Epithelial cell of proximal tubule (primary cell): ENCODE measurements around the gene ERP27. TPM values are rescaled to one million over a fixed set of nuclear protein-coding genes. Genes with fewer than 3 reads are reported as not detected.

Source experiments
- DNase-seq: peaks from one replicate; pipeline ENCODE4 v3.0.0-alpha.2; 2011; ENCODE audit warnings: low read depth
- H3K4me3 ChIP-seq: 2 replicates; pipeline ENCODE4 v1.5.1; 2011; ENCODE audit warnings: low read depth, mild to moderate bottlenecking, low read length
- CTCF ChIP-seq: conservative IDR thresholded peaks from 2 replicates; pipeline ENCODE4 v1.5.1; 2012; ENCODE audit warnings: low read depth, mild to moderate bottlenecking, low read length
- total RNA-seq: library from RNA; depleted of rRNA; stranded (reverse); fragments of >200 nt; gene quantifications from 2 replicates; pipeline ENCODE4 v1.2.3, GENCODE V29; 2015

Gene ERP27
- total RNA-seq, 1 donor from 2014 or later = 0.58 TPM

GRCh38 chr12:14931791-14932560, 6.4 kb downstream of the ERP27 start:
- no peak for TF ChIP-seq CTCF
- H3K4me3 ChIP-seq = no peak overlapping the region
- no peak for DNase-seq

GRCh38 chr12:14931359-14931758, 7.0 kb downstream of the ERP27 start:
- H3K4me3 ChIP-seq = no peak overlapping the region
- TF ChIP-seq CTCF = no peak
- DNase-seq = no peak

- TF ChIP-seq CTCF = no peak
- no peak for DNase-seq
- H3K4me3 ChIP-seq = no peak overlapping the region
Measured at GRCh38 chr12:14930299-14930698, 8.0 kb downstream of the ERP27 start.

GRCh38 chr12:14928931-14929330, 9.4 kb downstream of the ERP27 start:
- no peak for TF ChIP-seq CTCF
- DNase-seq = no peak
- H3K4me3 ChIP-seq = no peak overlapping the region

GRCh38 chr12:14927267-14927666, 11.1 kb downstream of the ERP27 start:
- no peak for DNase-seq
- TF ChIP-seq CTCF = no peak
- no peak overlapping the region for H3K4me3 ChIP-seq

GRCh38 chr12:14924541-14924940, 13.8 kb downstream of the ERP27 start:
- no peak for DNase-seq
- H3K4me3 ChIP-seq = no peak overlapping the region
- TF ChIP-seq CTCF = no peak

GRCh38 chr12:14923944-14924343, 14.4 kb downstream of the ERP27 start:
- no peak for TF ChIP-seq CTCF
- no peak for DNase-seq
- no peak overlapping the region for H3K4me3 ChIP-seq
